ENCODE results near the gene CMTM3.
"Not testable (repeated sequence)": the region's sequence is repeated elsewhere in the genome, so short reads cannot be mapped to it uniquely, and the experiment has no call there.

CMTM3 gene

GRCh38 chr16:66590322-66590721, 14.2 kb upstream of the CMTM3 start:
- TF ChIP-seq CTCF (IDR thresholded peaks at IDR 0.05; ENCODE audit: control extremely low read depth, extremely low read depth, low read depth, missing control alignments) = no peak
- peak; percentile 43 for DNase-seq (ENCODE audit: extremely low spot score)
- POLR2A ChIA-PET = no interaction called here
- CTCF ChIA-PET = interaction anchor here (0.8 to 3.1 kb wide), 20 partner anchors 10 to 229 kb away, joined by 3 to 45 read pairs (median 4); partner anchors contain the start of gene DYNC1LI2

GRCh38 chr16:66591018-66591417, 13.5 kb upstream of the CMTM3 start:
- CTCF ChIA-PET = interaction anchor here (0.8 to 3.1 kb wide), 16 partner anchors 9 to 230 kb away, joined by 3 to 45 read pairs (median 4); partner anchors contain the start of gene DYNC1LI2
- TF ChIP-seq CTCF (IDR thresholded peaks at IDR 0.05; ENCODE audit: control extremely low read depth, extremely low read depth, low read depth, missing control alignments) = no peak
- POLR2A ChIA-PET = no interaction called here
- no peak for DNase-seq (ENCODE audit: extremely low spot score)

- ChIA-PET POLR2A (no interaction called here), CTCF (interaction anchor here (1.6 kb wide), 1 partner anchor 17 kb away, joined by 3 read pairs; no protein-coding TSS in a partner anchor)
- TF ChIP-seq CTCF (IDR thresholded peaks at IDR 0.05; ENCODE audit: control extremely low read depth, extremely low read depth, low read depth, missing control alignments) = no peak
- DNase-seq (ENCODE audit: extremely low spot score) = no peak
Observed at GRCh38 chr16:66592241-66592640, 12.3 kb upstream of the CMTM3 start.

- CTCF ChIA-PET = interaction anchor here (1.6 kb wide), 1 partner anchor 16 kb away, joined by 3 read pairs; no protein-coding TSS in a partner anchor
- POLR2A ChIA-PET = no interaction called here
- DNase-seq (ENCODE audit: extremely low spot score) = no peak
- TF ChIP-seq CTCF (IDR thresholded peaks at IDR 0.05; ENCODE audit: control extremely low read depth, extremely low read depth, low read depth, missing control alignments) = no peak
Observed at GRCh38 chr16:66592814-66593213, 11.7 kb upstream of the CMTM3 start.

- CTCF ChIA-PET = interaction anchor here (0.9 to 3.2 kb wide), 9 partner anchors 9 to 236 kb away, joined by 3 to 9 read pairs (median 4); partner anchors contain the start of gene NAE1
- POLR2A ChIA-PET = no interaction called here
- DNase-seq (ENCODE audit: extremely low spot score) = no peak
- TF ChIP-seq CTCF (IDR thresholded peaks at IDR 0.05; ENCODE audit: control extremely low read depth, extremely low read depth, low read depth, missing control alignments) = no peak
Observed at GRCh38 chr16:66594739-66595138, 9.8 kb upstream of the CMTM3 start.

- POLR2A ChIA-PET = interaction anchor here (0.6 kb wide), 1 partner anchor 22 kb away, joined by 3 read pairs; no protein-coding TSS in a partner anchor
- CTCF ChIA-PET = interaction anchor here (1.5 to 4.4 kb wide), 4 partner anchors 11 to 282 kb away, joined by 3 to 32 read pairs (median 3); no protein-coding TSS in a partner anchor
- DNase-seq (ENCODE audit: extremely low spot score) = not testable (repeated sequence)
Observed at GRCh38 chr16:66596559-66596958, 7.9 kb upstream of the CMTM3 start.

- ChIA-PET POLR2A (no interaction called here), CTCF (interaction anchor here (1.5 to 5.7 kb wide), 5 partner anchors 7 to 283 kb away, joined by 3 to 32 read pairs (median 3); no protein-coding TSS in a partner anchor)
- no peak for TF ChIP-seq CTCF (IDR thresholded peaks at IDR 0.05; ENCODE audit: control extremely low read depth, extremely low read depth, low read depth, missing control alignments)
- DNase-seq (ENCODE audit: extremely low spot score) = no peak
Observed at GRCh38 chr16:66596986-66597848, 7.3 kb upstream of the CMTM3 start.

All from GM10248 (cell line).